ENCODE results near the gene KIF5A. TPM values are rescaled to one million over a fixed set of nuclear protein-coding genes. Genes with fewer than 3 reads are reported as not detected.

KIF5A gene
- total and polyA plus RNA-seq, 4 donors: 0.05 to 0.34 (median 0.14) TPM

GRCh38 chr12:57579677-57580465, 30.0 kb downstream of the KIF5A start:
- DNase-seq (no peak), ATAC-seq (ENCODE audit: insufficient read depth, low FRiP score) (no peak)
- Histone ChIP-seq H3K9me3 (ENCODE audit: control insufficient read depth in 4 of 4, insufficient read depth in 3 of 4, low read length in 3 of 4) (no peaks in the 10 kb centered on the region), H3K4me1 (ENCODE audit: control insufficient read depth in 5 of 5, insufficient read depth in 5 of 5, low read length in 5 of 5) (no peaks in the 10 kb centered on the region), H3K36me3 (ENCODE audit: control insufficient read depth in 4 of 4, insufficient read depth in 4 of 4, low read length in 4 of 4) (no peaks in the 10 kb centered on the region), H3K4me3 (no peak overlapping the region), H3K27me3 (ENCODE audit: control insufficient read depth in 3 of 3, insufficient read depth in 3 of 3, low read length in 2 of 3) (peaks cover 0 to 5% (median 4%) of the 10 kb centered on the region in 3 donors), H3K9ac (ENCODE audit: insufficient read depth in 1 of 2, low read length in 2 of 2) (no peak overlapping the region), H3K27ac (ENCODE audit: low read depth in 1 of 2, low read length in 1 of 2) (no peak overlapping the region)
- 92% methylated on average over 8 of the region's 8 CpGs for WGBS, 2 donors
- TF ChIP-seq CTCF (IDR thresholded peaks at IDR 0.05; ENCODE audit: control extremely low read depth, extremely low read depth): no peak

- Histone ChIP-seq H3K4me3 (no peak overlapping the region), H3K36me3 (ENCODE audit: control insufficient read depth in 4 of 4, insufficient read depth in 4 of 4, low read length in 4 of 4) (no peaks in the 10 kb centered on the region), H3K4me1 (ENCODE audit: control insufficient read depth in 5 of 5, insufficient read depth in 5 of 5, low read length in 5 of 5) (no peaks in the 10 kb centered on the region), H3K27ac (ENCODE audit: low read depth in 1 of 2, low read length in 1 of 2) (no peak overlapping the region), H3K9ac (ENCODE audit: insufficient read depth in 1 of 2, low read length in 2 of 2) (no peak overlapping the region), H3K27me3 (ENCODE audit: control insufficient read depth in 3 of 3, insufficient read depth in 3 of 3, low read length in 2 of 3) (peaks cover 0 to 5% (median 4%) of the 10 kb centered on the region in 3 donors), H3K9me3 (ENCODE audit: control insufficient read depth in 4 of 4, insufficient read depth in 3 of 4, low read length in 3 of 4) (no peaks in the 10 kb centered on the region)
- no peak for TF ChIP-seq CTCF (IDR thresholded peaks at IDR 0.05; ENCODE audit: control extremely low read depth, extremely low read depth)
- ATAC-seq (ENCODE audit: insufficient read depth, low FRiP score): no peak
- no peak for DNase-seq
- 92 to 94% methylated on average over 4 of the region's 4 CpGs for WGBS, 2 donors
These were observed 30.6 kb downstream of the KIF5A start for GRCh38 chr12:57580466-57580795.

GRCh38 chr12:57581802-57582201, 32.0 kb downstream of the KIF5A start:
- 91 to 100% methylated on average over 1 of the region's 1 CpG for WGBS, 2 donors
- peaks cover 0 to 5% (median 4%) of the 10 kb centered on the region in 3 donors for H3K27me3 ChIP-seq (ENCODE audit: control insufficient read depth in 3 of 3, insufficient read depth in 3 of 3, low read length in 2 of 3)
- TF ChIP-seq CTCF (IDR thresholded peaks at IDR 0.05; ENCODE audit: control extremely low read depth, extremely low read depth): no peak

More at GRCh38 chr12:57581802-57582201, 32.0 kb downstream of the KIF5A start:
- Histone ChIP-seq H3K9me3 (ENCODE audit: control insufficient read depth in 4 of 4, insufficient read depth in 3 of 4, low read length in 3 of 4) (no peaks in the 10 kb centered on the region), H3K4me3 (no peak overlapping the region), H3K36me3 (ENCODE audit: control insufficient read depth in 4 of 4, insufficient read depth in 4 of 4, low read length in 4 of 4) (no peaks in the 10 kb centered on the region), H3K27ac (ENCODE audit: low read depth in 1 of 2, low read length in 1 of 2) (no peak overlapping the region), H3K4me1 (ENCODE audit: control insufficient read depth in 5 of 5, insufficient read depth in 5 of 5, low read length in 5 of 5) (no peaks in the 10 kb centered on the region), H3K9ac (ENCODE audit: insufficient read depth in 1 of 2, low read length in 2 of 2) (no peak overlapping the region)
- DNase-seq (no peak), ATAC-seq (ENCODE audit: insufficient read depth, low FRiP score) (no peak)

Measured in lung (tissue), 12 donors.